Kidney (tissue), 14 donors: Measurements from ENCODE around the gene SLC9A8. TPM values are rescaled to one million over a fixed set of nuclear protein-coding genes. Genes with fewer than 3 reads are reported as not detected.
"Not testable (repeated sequence)": the region's sequence is repeated elsewhere in the genome, so short reads cannot be mapped to it uniquely, and the experiment has no call there.

Experiments used
- DNase-seq, 5 donors: peaks; one replicate each; pipeline ENCODE4 v3.0.0-alpha.2; 2013 to 2020
- FAIRE-seq: peaks from 2 replicates; lab custom pipeline; 2012; peaks lifted over from hg19 to GRCh38; lab: Jason Lieb, UNC
- H3K27ac ChIP-seq, 2 donors: one replicate each; pipeline ENCODE4 v1.7.0; 2013; ENCODE audit warnings: low read depth in 2 of 2, low read length in 2 of 2, inconsistent platforms in 1 of 2
- H3K27me3 ChIP-seq: one replicate; pipeline ENCODE4 v1.7.1; 2013; ENCODE audit warnings: low read length, inconsistent platforms; ENCODE audit not compliant: control insufficient read depth, insufficient read depth
- H3K36me3 ChIP-seq, 3 donors: one replicate each; pipeline versions ENCODE4 v1.7.0 to v1.7.1; 2013; ENCODE audit warnings: low read length in 3 of 3, control low read depth in 1 of 3, inconsistent platforms in 1 of 3; ENCODE audit not compliant: insufficient read depth in 3 of 3, control insufficient read depth in 2 of 3
- H3K4me1 ChIP-seq, 3 donors: one replicate each; pipeline versions ENCODE4 v1.7.0 to v1.7.1; 2013; ENCODE audit warnings: low read length in 3 of 3, inconsistent platforms in 1 of 3, low read depth in 1 of 3; ENCODE audit not compliant: control insufficient read depth in 2 of 3, insufficient read depth in 2 of 3
- H3K4me3 ChIP-seq, 3 donors: one replicate each; pipeline versions ENCODE4 v1.7.0 to v1.8.1; 2013; ENCODE audit warnings: low read length in 3 of 3, control low read depth in 1 of 3, inconsistent platforms in 1 of 3
- H3K9ac ChIP-seq, 3 donors: one replicate each; pipeline versions ENCODE4 v1.7.0 to v1.7.1; 2013; ENCODE audit warnings: low read length in 3 of 3, control low read depth in 1 of 3, inconsistent platforms in 1 of 3
- H3K9me3 ChIP-seq, 3 donors: one replicate each; pipeline versions ENCODE4 v1.7.0 to v1.7.1; 2013; ENCODE audit warnings: low read length in 3 of 3, control low read depth in 1 of 3, inconsistent platforms in 1 of 3; ENCODE audit not compliant: control insufficient read depth in 2 of 3, insufficient read depth in 1 of 3
- CTCF ChIP-seq: IDR thresholded peaks from 3 replicates; pipeline ENCODE4 v1.5.1; 2012; ENCODE audit warnings: mild to moderate bottlenecking, moderate library complexity, borderline replicate concordance; ENCODE audit not compliant: insufficient read depth; ENCODE audit errors: extremely low read depth
- intact Hi-C: fragments of 100-400 bp; cut with DNase I; formaldehyde crosslinking; loops from one replicate; pipeline ENCODE4 v1.11.1; 2022
- polyA plus RNA-seq: library from polyadenylated mRNA; stranded (reverse); fragments of 350-450 nt; fragmentation: Illumina TruSeq; extraction: RNeasy Lipid Tissue Mini Kit (QIAGEN cat#74804); gene quantifications from one replicate; pipeline ENCODE4 v1.2.3, GENCODE V29; 2014; ENCODE audit warnings: low read depth, low replicate concordance; ENCODE audit not compliant: insufficient read depth
- total RNA-seq: library from RNA; stranded (reverse); fragmentation: NEBNext Ultra II Directional; extraction: Animal tissue kit (Norgen Biotek cat#: 25700); gene quantifications from one replicate; pipeline ENCODE4 v1.2.1, GENCODE V29; 2021
- donor health status: control.
- donor health status: control.
- donor health status: control.
- donor health status: control.
- donor health status: control.
- donor health status: DM: yes; HTN: yes; CAD: no.
- donor health status: Normal renal cell carcinoma (clear cell type).

The SLC9A8 gene
- total and polyA plus RNA-seq, 2 donors from 2014 or later, result 4.5 to 22.4 TPM

- DNase-seq (no peak), FAIRE-seq (no peak)
- TF ChIP-seq CTCF, result no peak
- Histone ChIP-seq H3K9ac (no peak overlapping the region), H3K9me3 (no peaks in the 10 kb centered on the region), H3K27ac (no peak overlapping the region), H3K36me3 (peaks cover 0 to 10% (median 8%) of the 10 kb centered on the region in 3 donors), H3K27me3 (no peaks in the 10 kb centered on the region), H3K4me1 (peaks cover 0 to 3% (median 0%) of the 10 kb centered on the region in 3 donors), H3K4me3 (no peak overlapping the region)
- intact Hi-C loops, result no loop called here
Measured at GRCh38 chr20:49856904-49857303, 44.3 kb downstream of the SLC9A8 start.

GRCh38 chr20:49858076-49858585 lies 45.5 kb downstream of the SLC9A8 start:
- H3K9ac ChIP-seq, result no peak overlapping the region
- H3K9me3 ChIP-seq, result no peaks in the 10 kb centered on the region
- peaks cover 0 to 3% (median 0%) of the 10 kb centered on the region in 3 donors for H3K4me1 ChIP-seq
- H3K36me3 ChIP-seq, result peaks cover 0 to 10% (median 8%) of the 10 kb centered on the region in 3 donors
- H3K27ac ChIP-seq, result no peak overlapping the region
- no peak for DNase-seq
- no peaks in the 10 kb centered on the region for H3K27me3 ChIP-seq
- TF ChIP-seq CTCF, result no peak
- no peak for FAIRE-seq
- intact Hi-C loops, result no loop called here
- no peak overlapping the region for H3K4me3 ChIP-seq

GRCh38 chr20:49859011-49859410 lies 46.4 kb downstream of the SLC9A8 start:
- TF ChIP-seq CTCF, result no peak
- no peak for FAIRE-seq
- H3K9me3 ChIP-seq, result no peaks in the 10 kb centered on the region
- H3K4me1 ChIP-seq, result peaks cover 0 to 3% (median 0%) of the 10 kb centered on the region in 3 donors
- no peak overlapping the region for H3K4me3 ChIP-seq
- no peaks in the 10 kb centered on the region for H3K27me3 ChIP-seq
- DNase-seq, result no peak
- no peak overlapping the region for H3K9ac ChIP-seq
- H3K36me3 ChIP-seq, result peaks cover 0 to 10% (median 8%) of the 10 kb centered on the region in 3 donors
- intact Hi-C loops, result no loop called here
- no peak overlapping the region for H3K27ac ChIP-seq

- Histone ChIP-seq H3K4me3 (no peak overlapping the region), H3K27me3 (no peaks in the 10 kb centered on the region), H3K27ac (no peak overlapping the region), H3K36me3 (peaks cover 0 to 12% (median 11%) of the 10 kb centered on the region in 3 donors), H3K4me1 (peaks cover 0 to 3% (median 0%) of the 10 kb centered on the region in 3 donors), H3K9ac (no peak overlapping the region), H3K9me3 (no peaks in the 10 kb centered on the region)
- intact Hi-C loops, result no loop called here
- FAIRE-seq (no peak), DNase-seq (peak in 2 of 5 donors; percentile 7 to 28)
- no peak for TF ChIP-seq CTCF
Measured at GRCh38 chr20:49859807-49860206, 47.2 kb downstream of the SLC9A8 start.

DNA sequence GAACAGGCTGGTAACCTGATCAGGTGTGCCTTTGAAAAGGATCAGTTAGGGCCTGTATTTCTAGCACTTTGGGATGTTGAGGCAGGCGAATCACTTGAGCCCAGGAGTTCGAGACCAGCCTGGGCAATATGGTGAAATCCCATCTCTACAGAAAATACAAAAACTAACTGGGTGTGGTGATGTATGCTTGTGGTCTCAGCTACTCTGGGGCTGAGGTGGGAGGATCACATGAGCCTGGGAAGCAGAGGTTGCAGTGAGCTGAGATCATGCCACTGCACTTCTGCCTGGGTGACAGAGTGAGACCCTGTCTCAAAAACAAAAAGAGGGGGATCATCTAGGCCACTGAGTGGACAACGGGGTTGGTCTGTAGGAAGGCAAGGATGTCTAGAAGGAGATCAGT lies 48.6 kb downstream of the SLC9A8 start:
- H3K27me3 ChIP-seq, intact Hi-C loops, H3K4me1 ChIP-seq, DNase-seq, H3K27ac ChIP-seq, H3K9ac ChIP-seq, FAIRE-seq, H3K9me3 ChIP-seq, H3K4me3 ChIP-seq: not testable (repeated sequence)
- H3K36me3 ChIP-seq, result peaks cover 0 to 18% (median 12%) of the 10 kb centered on the region in 3 donors
